ENCODE data around the gene IL25.

DNA sequence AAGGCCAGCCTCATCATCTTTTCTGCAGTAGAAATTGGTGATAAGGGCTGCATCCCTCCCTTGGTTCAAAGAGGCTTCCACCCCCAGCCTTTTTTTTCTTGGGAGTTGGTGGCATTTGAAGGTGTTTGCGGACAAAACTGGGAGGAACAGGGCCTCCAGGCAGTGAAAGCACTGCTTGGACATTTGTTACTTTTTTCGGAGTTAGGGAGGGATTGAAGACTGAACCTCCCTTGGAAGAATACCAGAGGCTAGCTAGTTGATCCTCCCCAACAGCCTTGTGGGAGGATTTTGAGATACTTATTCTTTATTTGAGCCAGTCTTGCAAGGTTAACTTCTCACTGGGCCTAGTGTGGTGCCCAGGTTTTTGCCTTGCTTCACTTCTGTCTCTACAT lies 48.2 kb upstream of the IL25 start:
- TF ChIP-seq CTCF (IDR thresholded peaks at IDR 0.05) (no peak), POLR2A (IDR thresholded peaks at IDR 0.05) (no peak)

Measured in ovary (tissue), 3 donors.